HEK293 (cell line): ENCODE data around the gene RHOF.

Experiments used
- CTCF ChIA-PET: fragments of 350-600 bp; formaldehyde crosslinking; extraction: SDS; loops from one replicate; lab custom pipeline; 2021; ENCODE audit warnings: antibody characterized with exemption; lab: Yijun Ruan, JAX
- POLR2A ChIA-PET: fragments of 300-600 bp; formaldehyde crosslinking; extraction: SDS; loops from one replicate; lab custom pipeline; 2020; ENCODE audit warnings: antibody characterized with exemption, inconsistent platforms; lab: Yijun Ruan, JAX
- H3K27ac ChIP-seq: fragments of 200-500 bp; sonication (Bioruptor generic); 2 replicates; pipeline ENCODE4 v1.5.1; 2014; ENCODE audit warnings: low read depth, low read length, control low read depth, inconsistent platforms; ENCODE audit errors: extremely low read depth
- H3K36me3 ChIP-seq, 2 experiments: fragments of 200-500 bp in 1 of 2; sonication (Bioruptor generic) in 1 of 2; 1 replicate in 1 of 2; 2 replicates in 1 of 2; pipeline ENCODE4 v1.5.1; 2014 to 2017; ENCODE audit warnings: inconsistent platforms in 2 of 2, low read length in 2 of 2; ENCODE audit not compliant: control insufficient read depth in 2 of 2, insufficient read depth in 1 of 2
- H3K4me1 ChIP-seq: fragments of 200-500 bp; sonication (Bioruptor generic); 2 replicates; pipeline ENCODE4 v1.5.1; 2014; ENCODE audit warnings: mild to moderate bottlenecking, low read length, inconsistent platforms; ENCODE audit not compliant: control insufficient read depth, insufficient read depth
- H3K4me3 ChIP-seq: 2 replicates; pipeline ENCODE4 v1.5.1; 2011; ENCODE audit warnings: low read depth, mild to moderate bottlenecking, control low read depth, low read length, moderate library complexity
- H3K9me3 ChIP-seq: fragments of 200-500 bp; sonication (Bioruptor generic); 2 replicates; pipeline ENCODE4 v1.5.1; 2014; ENCODE audit warnings: low read depth, low read length, inconsistent platforms; ENCODE audit not compliant: control insufficient read depth, insufficient read depth
- MYNN ChIP-seq: fragments of 450-650 bp; formaldehyde crosslinking; IDR thresholded peaks from 2 replicates; pipeline ENCODE4 v1.5.1; 2016; ENCODE audit warnings: missing biosample characterization, missing genetic modification characterization, borderline replicate concordance
- REST ChIP-seq: fragments of 450-650 bp; formaldehyde crosslinking; IDR thresholded peaks from 2 replicates; pipeline ENCODE4 v1.5.1; 2016; ENCODE audit warnings: missing biosample characterization, missing genetic modification characterization
- SP7 ChIP-seq: fragments of 450-650 bp; formaldehyde crosslinking; IDR thresholded peaks from 2 replicates; pipeline ENCODE4 v1.5.1; 2016; ENCODE audit warnings: missing biosample characterization, missing genetic modification characterization
- ZNF133 ChIP-seq: fragments of 450-650 bp; formaldehyde crosslinking; IDR thresholded peaks from 2 replicates; pipeline ENCODE4 v1.5.1; 2016; ENCODE audit warnings: missing biosample characterization, missing genetic modification characterization
- ZNF157 ChIP-seq: fragments of 450-650 bp; formaldehyde crosslinking; IDR thresholded peaks from 2 replicates; pipeline ENCODE4 v1.5.1; 2016; ENCODE audit warnings: missing biosample characterization, missing genetic modification characterization
- ZNF350 ChIP-seq: fragments of 450-650 bp; formaldehyde crosslinking; IDR thresholded peaks from 2 replicates; pipeline ENCODE4 v1.5.0; 2017; ENCODE audit warnings: missing biosample characterization, mild to moderate bottlenecking, missing genetic modification characterization
- ZNF362 ChIP-seq: fragments of 450-650 bp; formaldehyde crosslinking; IDR thresholded peaks from 2 replicates; pipeline ENCODE4 v1.5.1; 2016; ENCODE audit warnings: missing biosample characterization, missing genetic modification characterization
- ZNF624 ChIP-seq: fragments of 450-650 bp; formaldehyde crosslinking; IDR thresholded peaks from 2 replicates; pipeline ENCODE4 v1.5.1; 2017; ENCODE audit warnings: missing biosample characterization, missing genetic modification characterization
- ZNF664 ChIP-seq: fragments of 450-650 bp; formaldehyde crosslinking; IDR thresholded peaks from 2 replicates; pipeline ENCODE4 v1.5.1; 2016; ENCODE audit warnings: missing biosample characterization, missing genetic modification characterization
- ZNF747 ChIP-seq: fragments of 450-650 bp; formaldehyde crosslinking; IDR thresholded peaks from 2 replicates; pipeline ENCODE4 v1.5.1; 2016; ENCODE audit warnings: missing biosample characterization, missing genetic modification characterization
- ZNF76 ChIP-seq: fragments of 450-650 bp; formaldehyde crosslinking; IDR thresholded peaks from 2 replicates; pipeline ENCODE4; 2016; ENCODE audit warnings: low read depth, missing biosample characterization, missing genetic modification characterization, borderline replicate concordance
- TF ChIP-seq, protein P1 (sequence below): fragments of 450-650 bp; IDR thresholded peaks from 2 replicates; pipeline ENCODE4 v1.5.1; 2018; ENCODE audit warnings: missing biosample characterization, missing genetic modification characterization

RHOF gene

GRCh38 chr12:121822393-121823100 is 29.1 kb upstream of the RHOF start (continued):
- TF ChIP-seq ZNF157 (tag by site-specific recombination) = no peak
- no peak for TF ChIP-seq ZNF133
- TF ChIP-seq MYNN (tag by site-specific recombination) = no peak
- TF ChIP-seq, all 188 proteins: peak for 0

- peaks cover 27 to 74% of the 10 kb centered on the region in 2 experiments for H3K36me3 ChIP-seq
- no peaks in the 10 kb centered on the region for H3K9me3 ChIP-seq
- CTCF ChIA-PET = interaction anchor here (1.5 to 2.5 kb wide), 3 partner anchors 7 to 25 kb away, joined by 4 to 14 read pairs (median 7); partner anchors contain the start of gene RHOF
Observed at GRCh38 chr12:121820056-121820455, 26.6 kb upstream of the RHOF start.

DNA sequence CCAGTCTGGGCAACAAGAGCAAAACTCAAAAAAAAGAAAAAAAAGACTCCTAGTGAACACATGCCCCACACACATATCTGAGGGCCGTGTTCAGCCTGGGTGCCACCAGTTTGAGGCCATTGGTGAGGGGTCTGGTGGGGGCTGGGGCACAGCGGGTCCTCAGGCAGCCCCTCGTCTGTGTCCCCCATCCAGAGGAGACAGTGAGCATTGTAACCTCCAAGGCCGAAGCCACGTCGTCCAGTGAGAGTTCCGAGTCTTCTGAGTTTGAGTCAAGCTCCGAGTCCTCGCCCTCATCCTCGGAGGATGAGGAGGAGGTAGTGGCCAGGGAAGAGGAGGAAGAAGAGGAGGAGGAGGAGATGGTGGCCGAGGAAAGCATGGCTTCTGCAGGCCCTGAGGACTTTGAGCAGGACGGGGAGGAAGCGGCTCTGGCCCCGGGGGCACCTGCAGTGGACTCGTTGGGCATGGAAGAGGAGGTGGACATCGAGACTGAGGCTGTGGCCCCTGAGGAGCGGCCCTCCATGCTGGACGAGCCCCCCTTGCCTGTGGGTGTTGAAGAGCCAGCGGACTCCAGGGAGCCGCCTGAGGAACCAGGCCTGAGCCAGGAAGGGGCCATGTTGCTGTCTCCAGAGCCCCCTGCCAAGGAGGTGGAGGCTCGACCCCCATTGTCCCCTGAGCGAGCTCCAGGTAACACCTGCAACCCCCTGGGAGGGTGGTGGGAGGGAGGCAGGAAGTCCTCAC is 25.9 kb upstream of the RHOF start:
- no peaks in the 10 kb centered on the region for H3K9me3 ChIP-seq
- TF ChIP-seq ZNF362 (tag by site-specific recombination) = no peak
- TF ChIP-seq, protein P1, sequence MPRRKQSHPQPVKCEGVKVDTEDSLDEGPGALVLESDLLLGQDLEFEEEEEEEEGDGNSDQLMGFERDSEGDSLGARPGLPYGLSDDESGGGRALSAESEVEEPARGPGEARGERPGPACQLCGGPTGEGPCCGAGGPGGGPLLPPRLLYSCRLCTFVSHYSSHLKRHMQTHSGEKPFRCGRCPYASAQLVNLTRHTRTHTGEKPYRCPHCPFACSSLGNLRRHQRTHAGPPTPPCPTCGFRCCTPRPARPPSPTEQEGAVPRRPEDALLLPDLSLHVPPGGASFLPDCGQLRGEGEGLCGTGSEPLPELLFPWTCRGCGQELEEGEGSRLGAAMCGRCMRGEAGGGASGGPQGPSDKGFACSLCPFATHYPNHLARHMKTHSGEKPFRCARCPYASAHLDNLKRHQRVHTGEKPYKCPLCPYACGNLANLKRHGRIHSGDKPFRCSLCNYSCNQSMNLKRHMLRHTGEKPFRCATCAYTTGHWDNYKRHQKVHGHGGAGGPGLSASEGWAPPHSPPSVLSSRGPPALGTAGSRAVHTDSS (tag by site-specific recombination) = peak; percentile 76
- CTCF ChIA-PET = interaction anchor here (2.0 kb wide), 1 partner anchor 8 kb away, joined by 7 read pairs; no protein-coding TSS in a partner anchor

More at GRCh38 chr12:121820056-121820455, 26.6 kb upstream of the RHOF start:
- no peaks in the 10 kb centered on the region for H3K4me1 ChIP-seq
- H3K27ac ChIP-seq = no peak overlapping the region
- POLR2A ChIA-PET = no interaction called here
- no peak for TF ChIP-seq ZNF624 (tag by site-specific recombination)
- no peak for TF ChIP-seq ZNF664 (tag by site-specific recombination)
- no peak for TF ChIP-seq ZNF747 (tag by site-specific recombination)
- peak; percentile 74; the same call in 1 of the 2 replicates for TF ChIP-seq REST (tag by site-specific recombination)
- no peak for TF ChIP-seq ZNF76 (tag by site-specific recombination)
- TF ChIP-seq ZNF350 (tag by site-specific recombination) = no peak
- TF ChIP-seq SP7 (tag by site-specific recombination) = no peak
- H3K4me3 ChIP-seq = no peak overlapping the region

More for the DNA sequence above, 25.9 kb upstream of the RHOF start:
- Histone ChIP-seq H3K36me3 (peaks cover 29 to 79% of the 10 kb centered on the region in 2 experiments), H3K4me3 (no peak overlapping the region), H3K4me1 (no peaks in the 10 kb centered on the region), H3K27ac (no peak overlapping the region)
- POLR2A ChIA-PET = no interaction called here
